HG02852 (cell line): Measurements from ENCODE around the gene GLIPR1L2.
"Not testable (repeated sequence)": the region's sequence is repeated elsewhere in the genome, so short reads cannot be mapped to it uniquely, and the experiment has no call there.

ENCODE experiments used
- ATAC-seq: cut with Tn5 transposase; IDR thresholded peaks from one replicate; pipeline ENCODE4 v1.9.1; 2021; ENCODE audit warnings: mild to moderate bottlenecking, moderate library complexity; ENCODE audit not compliant: unreplicated experiment

The GLIPR1L2 gene

GRCh38 chr12:75390899-75391538, at the start of gene GLIPR1L2:
TSS of gene GLIPR1L2 (plus strand) at chr12:75391089. CDS start at chr12:75391117, 28 bp downstream.
- ATAC-seq, result peak; percentile 95

GRCh38 chr12:75341873-75342272, 49.0 kb upstream of the GLIPR1L2 start:
- ATAC-seq, result no peak

GRCh38 chr12:75345531-75345930, 45.4 kb upstream of the GLIPR1L2 start:
- ATAC-seq, result no peak

- not testable (repeated sequence) for ATAC-seq
Measured at GRCh38 chr12:75346215-75346614, 44.7 kb upstream of the GLIPR1L2 start.

- ATAC-seq, result no peak
Measured at GRCh38 chr12:75349946-75350345, 40.9 kb upstream of the GLIPR1L2 start.

GRCh38 chr12:75350413-75350812, 40.5 kb upstream of the GLIPR1L2 start:
- no peak for ATAC-seq

GRCh38 chr12:75354011-75354410, 36.9 kb upstream of the GLIPR1L2 start:
- ATAC-seq, result no peak

- peak; percentile 63 for ATAC-seq
Measured at GRCh38 chr12:75360920-75361319, 30.0 kb upstream of the GLIPR1L2 start.

GRCh38 chr12:75361408-75361807, 29.5 kb upstream of the GLIPR1L2 start:
- peak; percentile 45 for ATAC-seq

GRCh38 chr12:75364919-75365318, 26.0 kb upstream of the GLIPR1L2 start:
- no peak for ATAC-seq

- peak; percentile 66 for ATAC-seq
Measured at GRCh38 chr12:75366629-75367028, 24.3 kb upstream of the GLIPR1L2 start.

GRCh38 chr12:75374971-75375370, 15.9 kb upstream of the GLIPR1L2 start:
- no peak for ATAC-seq

- no peak for ATAC-seq
Measured at GRCh38 chr12:75378354-75378753, 12.5 kb upstream of the GLIPR1L2 start.

- ATAC-seq, result no peak
Measured at GRCh38 chr12:75389061-75389460, 1.8 kb upstream of the GLIPR1L2 start.

- ATAC-seq, result no peak
Measured at GRCh38 chr12:75389706-75390105, 1.2 kb upstream of the GLIPR1L2 start.

GRCh38 chr12:75390156-75390898, 562 bp upstream of the GLIPR1L2 start:
- ATAC-seq, result no peak

GRCh38 chr12:75404231-75404630, 13.3 kb downstream of the GLIPR1L2 start:
- ATAC-seq, result no peak

GRCh38 chr12:75407683-75408082, 16.8 kb downstream of the GLIPR1L2 start:
- ATAC-seq, result no peak

GRCh38 chr12:75409830-75410229, 18.9 kb downstream of the GLIPR1L2 start:
- ATAC-seq, result no peak

- ATAC-seq, result no peak
Measured at GRCh38 chr12:75414671-75415070, 23.8 kb downstream of the GLIPR1L2 start.

GRCh38 chr12:75419841-75420240, 29.0 kb downstream of the GLIPR1L2 start:
- no peak for ATAC-seq

GRCh38 chr12:75427491-75427890, 36.6 kb downstream of the GLIPR1L2 start:
- no peak for ATAC-seq
